Measurements from ENCODE around the gene PEA15.

DNA sequence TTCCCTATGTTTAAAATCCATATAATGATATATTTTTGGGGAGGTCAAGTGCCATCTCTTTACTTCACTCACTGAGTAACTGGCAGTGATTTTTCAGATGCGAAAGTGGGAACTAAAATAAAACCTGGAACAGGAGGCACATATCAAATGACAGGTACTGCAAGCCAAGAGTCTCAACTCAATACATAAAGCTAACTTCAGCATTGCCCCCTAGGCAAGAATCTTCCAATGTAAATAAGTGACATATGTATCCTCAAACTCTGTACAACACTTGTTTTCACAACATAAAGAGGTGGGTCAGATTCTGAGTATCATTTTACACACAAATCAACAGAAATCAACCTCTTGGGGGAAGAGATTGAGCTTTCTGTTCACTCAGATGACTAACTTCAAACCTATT, 39.0 kb downstream of the PEA15 start:
- TF ChIP-seq, protein P1, sequence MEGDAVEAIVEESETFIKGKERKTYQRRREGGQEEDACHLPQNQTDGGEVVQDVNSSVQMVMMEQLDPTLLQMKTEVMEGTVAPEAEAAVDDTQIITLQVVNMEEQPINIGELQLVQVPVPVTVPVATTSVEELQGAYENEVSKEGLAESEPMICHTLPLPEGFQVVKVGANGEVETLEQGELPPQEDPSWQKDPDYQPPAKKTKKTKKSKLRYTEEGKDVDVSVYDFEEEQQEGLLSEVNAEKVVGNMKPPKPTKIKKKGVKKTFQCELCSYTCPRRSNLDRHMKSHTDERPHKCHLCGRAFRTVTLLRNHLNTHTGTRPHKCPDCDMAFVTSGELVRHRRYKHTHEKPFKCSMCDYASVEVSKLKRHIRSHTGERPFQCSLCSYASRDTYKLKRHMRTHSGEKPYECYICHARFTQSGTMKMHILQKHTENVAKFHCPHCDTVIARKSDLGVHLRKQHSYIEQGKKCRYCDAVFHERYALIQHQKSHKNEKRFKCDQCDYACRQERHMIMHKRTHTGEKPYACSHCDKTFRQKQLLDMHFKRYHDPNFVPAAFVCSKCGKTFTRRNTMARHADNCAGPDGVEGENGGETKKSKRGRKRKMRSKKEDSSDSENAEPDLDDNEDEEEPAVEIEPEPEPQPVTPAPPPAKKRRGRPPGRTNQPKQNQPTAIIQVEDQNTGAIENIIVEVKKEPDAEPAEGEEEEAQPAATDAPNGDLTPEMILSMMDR (IDR thresholded peaks at IDR 0.05; ENCODE audit: low read depth, low read length, missing input control) = no peak
- TF ChIP-seq ATF3 (IDR thresholded peaks at IDR 0.05) (no peak), RAD21 (IDR thresholded peaks at IDR 0.05) (no peak), MAX (IDR thresholded peaks at IDR 0.05) (no peak), SP1 (IDR thresholded peaks at IDR 0.05) (no peak), ZBTB33 (IDR thresholded peaks at IDR 0.05) (no peak), RXRA (IDR thresholded peaks at IDR 0.05) (no peak), REST (IDR thresholded peaks at IDR 0.05) (no peak), FOXA1 (IDR thresholded peaks at IDR 0.05) (no peak), TAF1 (conservative IDR thresholded peaks at IDR 0.05) (no peak), HNF4A (conservative IDR thresholded peaks at IDR 0.05) (no peak)
